Cardiac muscle cell (in vitro differentiated cells and primary cell): ENCODE results near the gene ZBTB49. TPM values are rescaled to one million over a fixed set of nuclear protein-coding genes. Genes with fewer than 3 reads are reported as not detected.

Source experiments
- DNase-seq, 2 donors: peaks; one replicate each; pipeline versions ENCODE4 v3.0.0 to v3.0.0-alpha.2; 2010 to 2017; ENCODE audit warnings: low read depth in 1 of 2, low spot score in 1 of 2
- H3K27ac ChIP-seq: fragments of 200-600 bp; sonication (generic); 2 replicates; pipeline ENCODE4 v1.5.1; 2016
- H3K27me3 ChIP-seq: fragments of 200-600 bp; sonication (generic); 2 replicates; pipeline ENCODE4 v1.6.0; 2016; ENCODE audit warnings: control low read depth
- H3K36me3 ChIP-seq: fragments of 200-600 bp; sonication (generic); 2 replicates; pipeline ENCODE4 v1.5.1; 2016; ENCODE audit warnings: control low read depth
- H3K4me1 ChIP-seq: fragments of 200-600 bp; sonication (generic); 2 replicates; pipeline ENCODE4 v1.8.1; 2017; ENCODE audit warnings: low read depth, mild to moderate bottlenecking, mixed run types
- H3K4me3 ChIP-seq: fragments of 200-600 bp; sonication (generic); 2 replicates; pipeline ENCODE4 v1.5.1; 2016; ENCODE audit warnings: mild to moderate bottlenecking
- H3K9me3 ChIP-seq: fragments of 200-600 bp; sonication (generic); 2 replicates; pipeline ENCODE4 v1.5.1; 2017; ENCODE audit warnings: low read depth, mild to moderate bottlenecking, control low read depth
- CTCF ChIP-seq: IDR thresholded peaks from 2 replicates; pipeline ENCODE4 v1.5.1; 2012; ENCODE audit warnings: low read depth, mild to moderate bottlenecking, low read length
- polyA plus RNA-seq: library from polyadenylated mRNA; unstranded; fragments of >200 nt; fragmentation: Nextera tagmentation; extraction: Ambion mirVana; gene quantifications from 2 replicates; pipeline ENCODE4 v1.2.1, GENCODE V29; 2016
- total RNA-seq: library from RNA; depleted of rRNA; stranded (reverse); fragments of >200 nt; gene quantifications from 2 replicates; pipeline ENCODE4 v1.2.3, GENCODE V29; 2016

Gene ZBTB49
- total and polyA plus RNA-seq, 2 experiments from 2014 or later = 6.0 to 7.7 TPM

- TF ChIP-seq CTCF = no peak
- peak overlapping the region; percentile 83 for H3K27ac ChIP-seq
- no peak overlapping the region for H3K4me3 ChIP-seq
- H3K9me3 ChIP-seq = no peaks in the 10 kb centered on the region
- H3K36me3 ChIP-seq = peaks cover 17% of the 10 kb centered on the region
- DNase-seq = peak; percentile 9 to 21
- peaks cover 15% of the 10 kb centered on the region for H3K4me1 ChIP-seq
- H3K27me3 ChIP-seq = no peaks in the 10 kb centered on the region
Observed at GRCh38 chr4:4284827-4285618, 5.0 kb upstream of the ZBTB49 start.

- DNase-seq = no peak
- no peaks in the 10 kb centered on the region for H3K9me3 ChIP-seq
- no peaks in the 10 kb centered on the region for H3K36me3 ChIP-seq
- H3K27me3 ChIP-seq = no peaks in the 10 kb centered on the region
- H3K4me3 ChIP-seq = no peak overlapping the region
- no peak overlapping the region for H3K27ac ChIP-seq
- H3K4me1 ChIP-seq = peaks cover 23% of the 10 kb centered on the region
- TF ChIP-seq CTCF = no peak
Observed at GRCh38 chr4:4288098-4288497, 2.0 kb upstream of the ZBTB49 start.

- Histone ChIP-seq H3K27ac (no peak overlapping the region), H3K4me3 (peak overlapping the region; percentile 85), H3K4me1 (peaks cover 23% of the 10 kb centered on the region), H3K9me3 (no peaks in the 10 kb centered on the region), H3K27me3 (no peaks in the 10 kb centered on the region), H3K36me3 (no peaks in the 10 kb centered on the region)
- DNase-seq = no peak
- TF ChIP-seq CTCF = no peak
Observed at GRCh38 chr4:4289055-4289454, 996 bp upstream of the ZBTB49 start.

- H3K9me3 ChIP-seq = no peaks in the 10 kb centered on the region
- no peaks in the 10 kb centered on the region for H3K27me3 ChIP-seq
- no peaks in the 10 kb centered on the region for H3K36me3 ChIP-seq
- TF ChIP-seq CTCF = no peak
- H3K4me3 ChIP-seq = peak overlapping the region; percentile 85
- H3K27ac ChIP-seq = peak overlapping the region; percentile 66
- H3K4me1 ChIP-seq = peaks cover 23% of the 10 kb centered on the region
- no peak for DNase-seq
Observed at GRCh38 chr4:4289597-4289940, 482 bp upstream of the ZBTB49 start.

- Histone ChIP-seq H3K4me3 (no peak overlapping the region), H3K27me3 (no peaks in the 10 kb centered on the region), H3K36me3 (no peaks in the 10 kb centered on the region), H3K9me3 (no peaks in the 10 kb centered on the region), H3K4me1 (peaks cover 8% of the 10 kb centered on the region), H3K27ac (no peak overlapping the region)
- no peak for DNase-seq
- no peak for TF ChIP-seq CTCF
Observed at GRCh38 chr4:4293279-4293678, 3.2 kb downstream of the ZBTB49 start.
